Measurements from ENCODE around the gene DAP. TPM values are rescaled to one million over a fixed set of nuclear protein-coding genes. Genes with fewer than 3 reads are reported as not detected.

Gene DAP
- polyA plus RNA-seq, 1 donor (not counting 4 experiments of a cell fraction or from before 2014, with no cell fraction given): 30.4 TPM

GRCh38 chr5:10757043-10757442 is 4.0 kb downstream of the DAP start:
- H4K20me1 ChIP-seq (ENCODE audit: control insufficient read depth, extremely low read depth, insufficient read depth, low read length): peaks cover 8% of the 10 kb centered on the region
- H3K9ac ChIP-seq (ENCODE audit: control insufficient read depth, extremely low read depth, insufficient read depth, low read length): no peak overlapping the region
- FAIRE-seq (no peak), DNase-seq (ENCODE audit: low read depth, low spot score) (no peak)
- H3K4me2 ChIP-seq (ENCODE audit: control insufficient read depth, extremely low read depth, insufficient read depth, low read depth, low read length): no peak overlapping the region
- no peak overlapping the region for H3K4me3 ChIP-seq (ENCODE audit: control insufficient read depth in 2 of 3, extremely low read depth in 1 of 3, insufficient read depth in 2 of 3, low read depth in 1 of 3, low read length in 3 of 3)
- H3K4me1 ChIP-seq (ENCODE audit: control insufficient read depth, extremely low read depth, insufficient read depth, low read length): peaks cover 22% of the 10 kb centered on the region
- dilution Hi-C loops (cut with MboI; ENCODE audit: extremely low pct_ligation_motif_present, low sequenced_read_pairs): no loop called here
- peaks cover 7% of the 10 kb centered on the region for H3K9me1 ChIP-seq (ENCODE audit: control insufficient read depth, extremely low read depth, insufficient read depth, low read length)
- H3K79me2 ChIP-seq (ENCODE audit: control insufficient read depth, insufficient read depth, low read length): peaks cover 77% of the 10 kb centered on the region
- H3K9me3 ChIP-seq (ENCODE audit: control insufficient read depth, low read depth, low read length): no peaks in the 10 kb centered on the region
- no peak overlapping the region for H3K27ac ChIP-seq (ENCODE audit: control insufficient read depth, insufficient read depth, low read length)
- peaks cover 3 to 5% of the 10 kb centered on the region in 2 experiments for H3K36me3 ChIP-seq (ENCODE audit: control insufficient read depth in 2 of 2, extremely low read depth in 1 of 2, insufficient read depth in 2 of 2, low read length in 2 of 2)
- H2AFZ ChIP-seq (ENCODE audit: control insufficient read depth, low read length): no peak overlapping the region
- H3K27me3 ChIP-seq (ENCODE audit: control insufficient read depth, extremely low read depth, insufficient read depth, low read length): no peaks in the 10 kb centered on the region
- no peak for TF ChIP-seq EZH2 (IDR thresholded peaks at IDR 0.05; ENCODE audit: low read length)
- TF ChIP-seq, protein P1, sequence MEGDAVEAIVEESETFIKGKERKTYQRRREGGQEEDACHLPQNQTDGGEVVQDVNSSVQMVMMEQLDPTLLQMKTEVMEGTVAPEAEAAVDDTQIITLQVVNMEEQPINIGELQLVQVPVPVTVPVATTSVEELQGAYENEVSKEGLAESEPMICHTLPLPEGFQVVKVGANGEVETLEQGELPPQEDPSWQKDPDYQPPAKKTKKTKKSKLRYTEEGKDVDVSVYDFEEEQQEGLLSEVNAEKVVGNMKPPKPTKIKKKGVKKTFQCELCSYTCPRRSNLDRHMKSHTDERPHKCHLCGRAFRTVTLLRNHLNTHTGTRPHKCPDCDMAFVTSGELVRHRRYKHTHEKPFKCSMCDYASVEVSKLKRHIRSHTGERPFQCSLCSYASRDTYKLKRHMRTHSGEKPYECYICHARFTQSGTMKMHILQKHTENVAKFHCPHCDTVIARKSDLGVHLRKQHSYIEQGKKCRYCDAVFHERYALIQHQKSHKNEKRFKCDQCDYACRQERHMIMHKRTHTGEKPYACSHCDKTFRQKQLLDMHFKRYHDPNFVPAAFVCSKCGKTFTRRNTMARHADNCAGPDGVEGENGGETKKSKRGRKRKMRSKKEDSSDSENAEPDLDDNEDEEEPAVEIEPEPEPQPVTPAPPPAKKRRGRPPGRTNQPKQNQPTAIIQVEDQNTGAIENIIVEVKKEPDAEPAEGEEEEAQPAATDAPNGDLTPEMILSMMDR (optimal IDR thresholded peaks at IDR 0.05 in 1 of 3, IDR thresholded peaks at IDR 0.05 in 1 of 3, conservative IDR thresholded peaks at IDR 0.05 in 1 of 3; ENCODE audit: extremely low read depth in 1 of 3, insufficient read depth in 2 of 3, low read length in 3 of 3): no peak

DNA sequence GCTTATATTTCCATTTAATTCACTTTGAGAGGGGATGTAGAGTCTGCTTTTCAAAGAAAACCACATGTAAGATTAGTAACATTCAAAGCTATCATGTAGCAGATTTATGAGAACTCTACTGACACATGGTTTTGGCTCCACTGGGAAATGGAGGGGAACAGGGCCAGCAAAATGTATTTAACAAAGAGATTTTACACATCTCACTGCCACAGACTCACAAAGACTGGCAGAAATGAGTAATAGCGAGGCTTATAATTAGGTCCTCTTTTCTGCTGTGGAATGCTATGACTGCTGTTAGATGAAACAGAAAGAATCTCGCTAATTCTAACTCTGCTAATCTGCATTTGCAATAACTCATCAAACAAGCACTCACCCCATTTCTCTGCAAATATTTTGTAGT is 4.5 kb downstream of the DAP start:
- FAIRE-seq (no peak), DNase-seq (ENCODE audit: low read depth, low spot score) (no peak)
- Histone ChIP-seq H2AFZ (ENCODE audit: control insufficient read depth, low read length) (no peak overlapping the region), H3K9ac (ENCODE audit: control insufficient read depth, extremely low read depth, insufficient read depth, low read length) (no peak overlapping the region), H3K27ac (ENCODE audit: control insufficient read depth, insufficient read depth, low read length) (no peak overlapping the region), H3K27me3 (ENCODE audit: control insufficient read depth, extremely low read depth, insufficient read depth, low read length) (no peaks in the 10 kb centered on the region), H3K4me2 (ENCODE audit: control insufficient read depth, extremely low read depth, insufficient read depth, low read depth, low read length) (no peak overlapping the region), H3K9me3 (ENCODE audit: control insufficient read depth, low read depth, low read length) (no peaks in the 10 kb centered on the region), H3K4me1 (ENCODE audit: control insufficient read depth, extremely low read depth, insufficient read depth, low read length) (peaks cover 19% of the 10 kb centered on the region), H3K79me2 (ENCODE audit: control insufficient read depth, insufficient read depth, low read length) (peaks cover 82% of the 10 kb centered on the region), H3K36me3 (ENCODE audit: control insufficient read depth in 2 of 2, extremely low read depth in 1 of 2, insufficient read depth in 2 of 2, low read length in 2 of 2) (peaks cover 3 to 5% of the 10 kb centered on the region in 2 experiments), H4K20me1 (ENCODE audit: control insufficient read depth, extremely low read depth, insufficient read depth, low read length) (peaks cover 8% of the 10 kb centered on the region), H3K9me1 (ENCODE audit: control insufficient read depth, extremely low read depth, insufficient read depth, low read length) (peaks cover 7% of the 10 kb centered on the region), H3K4me3 (ENCODE audit: control insufficient read depth in 2 of 3, extremely low read depth in 1 of 3, insufficient read depth in 2 of 3, low read depth in 1 of 3, low read length in 3 of 3) (no peak overlapping the region)
- dilution Hi-C loops (cut with MboI; ENCODE audit: extremely low pct_ligation_motif_present, low sequenced_read_pairs): no loop called here
- no peak for TF ChIP-seq EZH2 (IDR thresholded peaks at IDR 0.05; ENCODE audit: low read length)
- TF ChIP-seq, protein P1 (optimal IDR thresholded peaks at IDR 0.05 in 1 of 3, IDR thresholded peaks at IDR 0.05 in 1 of 3, conservative IDR thresholded peaks at IDR 0.05 in 1 of 3; ENCODE audit: extremely low read depth in 1 of 3, insufficient read depth in 2 of 3, low read length in 3 of 3): no peak

All from keratinocyte (primary cell).